GM23248 (cell line): Measurements from ENCODE around the gene THEM4.

Experiments
- EZH2 ChIP-seq: fragments of 200-600 bp; sonication (generic); IDR thresholded peaks from 2 replicates; pipeline ENCODE4 v1.6.1; 2018; ENCODE audit warnings: antibody characterized with exemption, mild to moderate bottlenecking; ENCODE audit not compliant: insufficient read depth, poor library complexity, severe bottlenecking
- EZH2phosphoT487 ChIP-seq: fragments of 200-600 bp; sonication (generic); IDR thresholded peaks from 2 replicates; pipeline ENCODE4 v1.6.1; 2018; ENCODE audit warnings: antibody characterized with exemption, moderate library complexity, mild to moderate bottlenecking, low read depth; ENCODE audit not compliant: insufficient read depth

DNA sequence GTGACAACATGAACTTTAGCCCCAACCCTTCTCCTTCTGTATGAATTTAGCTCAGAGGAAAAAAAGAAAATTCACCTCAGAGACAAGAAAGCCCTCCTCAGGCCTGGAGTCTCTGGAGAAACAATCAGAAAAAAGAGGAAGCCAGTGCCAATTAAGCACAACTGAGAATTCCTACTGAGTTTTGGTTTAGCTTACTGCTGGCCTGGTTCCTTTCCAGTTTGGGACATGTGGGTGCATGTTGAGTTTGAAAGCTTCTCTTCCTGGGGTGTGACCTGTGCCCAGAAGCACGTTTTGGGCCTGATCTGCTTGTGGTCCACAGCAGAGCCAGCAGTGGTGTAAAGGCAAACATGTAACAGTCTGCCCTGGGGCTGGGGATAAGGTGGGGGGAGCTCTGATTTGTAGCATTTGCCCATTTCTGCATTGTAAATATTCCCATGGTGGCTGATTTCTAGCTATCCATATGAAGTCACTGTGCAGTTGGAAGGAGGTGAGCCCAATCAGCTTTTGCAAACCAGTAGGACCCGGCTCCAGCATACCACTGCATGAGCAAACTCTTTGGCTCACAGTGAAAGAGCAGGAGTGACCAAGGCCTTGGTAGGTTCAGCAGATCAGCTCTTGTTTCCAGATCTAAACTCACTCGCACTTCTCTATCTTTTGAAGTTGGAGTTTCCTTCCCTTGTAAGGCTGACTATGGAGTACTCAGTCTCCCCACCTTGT, 51.1 kb downstream of the THEM4 start:
- TF ChIP-seq EZH2, result no peak
- TF ChIP-seq EZH2phosphoT487, result no peak
